ENCODE results near the gene SLC5A11.

DNA sequence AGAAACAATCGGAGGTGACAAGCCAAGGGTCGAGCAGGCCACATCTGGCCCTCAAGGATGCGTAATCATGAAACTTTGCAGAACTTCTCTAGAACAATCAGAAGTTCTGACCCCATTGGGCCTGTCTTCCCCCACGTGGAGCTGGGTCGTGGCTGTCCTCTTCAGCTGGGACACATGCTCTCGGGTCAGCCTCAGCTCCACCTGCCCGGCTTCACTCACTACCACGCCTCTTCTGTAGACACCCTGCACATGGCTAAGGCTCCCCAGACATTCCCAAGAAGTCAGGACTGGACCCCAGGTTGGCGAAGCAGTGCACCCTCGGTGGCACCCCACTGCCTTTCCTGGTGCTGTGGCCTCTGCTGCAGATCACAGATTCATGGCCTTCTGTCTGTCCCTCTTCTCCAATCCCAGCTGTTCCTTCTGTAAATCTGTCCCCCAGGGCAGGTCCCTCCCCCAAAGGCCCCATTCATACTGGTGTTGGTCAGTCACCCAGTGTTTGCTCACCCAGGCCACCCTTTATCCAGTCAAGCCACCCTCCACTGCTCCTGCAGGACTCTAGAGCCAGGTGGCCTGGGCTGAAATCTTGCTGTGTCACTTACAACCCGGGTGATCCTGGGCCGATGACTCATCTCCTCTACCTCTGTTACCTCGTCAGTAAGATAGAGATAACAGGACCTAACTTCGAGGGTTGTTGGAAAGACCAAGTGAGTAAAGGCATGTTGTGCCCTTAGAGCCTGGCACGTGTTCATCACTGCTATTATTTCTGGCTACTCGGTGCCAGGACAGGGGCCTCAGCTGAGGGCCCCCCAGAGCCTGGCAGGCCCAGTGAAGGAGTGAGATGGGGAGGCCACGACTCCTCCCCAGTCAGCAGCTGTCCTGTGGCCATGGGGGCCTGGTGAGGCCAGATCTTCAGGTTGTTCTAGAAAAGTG, 1.4 kb upstream of the SLC5A11 start:
- TF ChIP-seq, protein P1, sequence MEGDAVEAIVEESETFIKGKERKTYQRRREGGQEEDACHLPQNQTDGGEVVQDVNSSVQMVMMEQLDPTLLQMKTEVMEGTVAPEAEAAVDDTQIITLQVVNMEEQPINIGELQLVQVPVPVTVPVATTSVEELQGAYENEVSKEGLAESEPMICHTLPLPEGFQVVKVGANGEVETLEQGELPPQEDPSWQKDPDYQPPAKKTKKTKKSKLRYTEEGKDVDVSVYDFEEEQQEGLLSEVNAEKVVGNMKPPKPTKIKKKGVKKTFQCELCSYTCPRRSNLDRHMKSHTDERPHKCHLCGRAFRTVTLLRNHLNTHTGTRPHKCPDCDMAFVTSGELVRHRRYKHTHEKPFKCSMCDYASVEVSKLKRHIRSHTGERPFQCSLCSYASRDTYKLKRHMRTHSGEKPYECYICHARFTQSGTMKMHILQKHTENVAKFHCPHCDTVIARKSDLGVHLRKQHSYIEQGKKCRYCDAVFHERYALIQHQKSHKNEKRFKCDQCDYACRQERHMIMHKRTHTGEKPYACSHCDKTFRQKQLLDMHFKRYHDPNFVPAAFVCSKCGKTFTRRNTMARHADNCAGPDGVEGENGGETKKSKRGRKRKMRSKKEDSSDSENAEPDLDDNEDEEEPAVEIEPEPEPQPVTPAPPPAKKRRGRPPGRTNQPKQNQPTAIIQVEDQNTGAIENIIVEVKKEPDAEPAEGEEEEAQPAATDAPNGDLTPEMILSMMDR (IDR thresholded peaks at IDR 0.05), result no peak
- TF ChIP-seq EZH2 (IDR thresholded peaks at IDR 0.05; ENCODE audit: borderline replicate concordance, insufficient read depth, low read depth, low read length, poor library complexity, severe bottlenecking), result no peak

Measured in B cell (primary cell).